Measurements from ENCODE around the gene GOLGA8K.
"Not testable (repeated sequence)": the region's sequence is repeated elsewhere in the genome, so short reads cannot be mapped to it uniquely, and the experiment has no call there.

The GOLGA8K gene

GRCh38 chr15:32352748-32353147 is 50.3 kb downstream of the GOLGA8K start:
- not testable (repeated sequence) for DNase-seq

- DNase-seq: not testable (repeated sequence)
Observed at GRCh38 chr15:32350563-32351220, 52.4 kb downstream of the GOLGA8K start.

GRCh38 chr15:32347037-32347436 is 56.1 kb downstream of the GOLGA8K start:
- not testable (repeated sequence) for DNase-seq

- DNase-seq: not testable (repeated sequence)
Observed at GRCh38 chr15:32345978-32346547, 57.0 kb downstream of the GOLGA8K start.

- not testable (repeated sequence) for DNase-seq
Observed at GRCh38 chr15:32343921-32344320, 59.2 kb downstream of the GOLGA8K start.

Data from NCI-H2029 (cell line).